NCI-H748 (cell line): ENCODE results near the gene CUTA.

ENCODE experiments used
- DNase-seq: peaks from one replicate; lab custom pipeline; 2025; ENCODE audit not compliant: unreplicated experiment; lab: John Stamatoyannopoulos, UW

CUTA gene, protein sequence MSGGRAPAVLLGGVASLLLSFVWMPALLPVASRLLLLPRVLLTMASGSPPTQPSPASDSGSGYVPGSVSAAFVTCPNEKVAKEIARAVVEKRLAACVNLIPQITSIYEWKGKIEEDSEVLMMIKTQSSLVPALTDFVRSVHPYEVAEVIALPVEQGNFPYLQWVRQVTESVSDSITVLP

DNA sequence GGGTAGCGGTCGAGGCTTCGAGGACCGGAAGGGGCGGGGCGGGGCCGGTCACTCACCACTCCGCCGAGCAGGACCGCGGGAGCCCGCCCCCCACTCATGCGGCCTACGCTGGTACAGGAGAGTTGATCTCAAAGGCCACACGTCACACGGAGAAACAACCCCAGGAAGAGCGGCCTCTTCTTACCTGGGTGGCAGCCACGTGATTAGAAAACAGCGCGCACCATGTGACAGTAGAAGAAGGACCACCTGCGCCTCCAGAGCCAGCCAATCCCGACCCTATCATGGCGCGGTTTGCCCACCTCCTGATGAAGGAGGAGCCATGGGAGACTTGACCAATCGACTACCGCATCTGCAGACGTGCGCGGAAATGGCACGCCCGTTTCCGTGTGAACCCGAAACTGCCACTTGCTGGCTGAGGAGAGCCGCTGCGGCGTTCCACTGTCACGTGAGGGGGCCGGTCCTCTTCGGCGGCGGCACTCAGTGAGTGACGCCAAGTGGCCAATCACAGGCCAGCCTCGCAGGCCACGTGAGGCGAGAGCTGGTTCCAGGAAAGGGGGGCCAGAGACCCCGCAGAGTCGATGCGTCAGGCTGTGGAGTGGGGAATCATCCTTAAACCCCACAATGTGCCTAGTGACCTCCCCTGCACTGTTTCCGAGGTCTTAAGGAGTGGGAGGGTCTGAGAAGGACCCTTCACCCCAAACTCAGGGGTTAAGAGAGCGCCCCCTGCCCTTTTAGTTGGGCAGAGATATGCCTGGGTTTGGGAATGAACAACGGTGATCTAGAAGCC lies at the start of gene CUTA:
TSS of gene CUTA (minus strand) at position 205 of the 787 bp plus-strand sequence. CDS start at position 98, 107 bp downstream.
- DNase-seq, result peak; percentile 100

DNA sequence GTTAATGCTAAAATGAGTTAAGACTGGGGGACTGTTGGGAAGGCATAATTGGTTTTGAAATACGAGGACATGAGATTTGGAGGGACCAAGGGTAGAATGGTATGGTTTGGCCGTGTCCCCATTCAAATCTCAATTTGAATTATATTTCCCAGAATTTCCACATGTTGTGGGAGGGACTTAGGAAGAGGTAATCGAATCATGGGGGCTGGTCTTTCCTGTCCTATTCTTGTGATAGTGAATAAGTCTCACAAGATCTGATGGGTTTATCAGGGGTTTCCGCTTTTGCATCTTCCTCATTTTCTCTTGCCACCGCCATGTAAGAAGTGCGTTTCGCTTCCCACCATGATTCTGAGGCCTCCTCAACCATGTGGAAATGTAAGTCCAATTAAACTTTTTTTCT lies 49.2 kb upstream of the CUTA start:
- no peak for DNase-seq

DNA sequence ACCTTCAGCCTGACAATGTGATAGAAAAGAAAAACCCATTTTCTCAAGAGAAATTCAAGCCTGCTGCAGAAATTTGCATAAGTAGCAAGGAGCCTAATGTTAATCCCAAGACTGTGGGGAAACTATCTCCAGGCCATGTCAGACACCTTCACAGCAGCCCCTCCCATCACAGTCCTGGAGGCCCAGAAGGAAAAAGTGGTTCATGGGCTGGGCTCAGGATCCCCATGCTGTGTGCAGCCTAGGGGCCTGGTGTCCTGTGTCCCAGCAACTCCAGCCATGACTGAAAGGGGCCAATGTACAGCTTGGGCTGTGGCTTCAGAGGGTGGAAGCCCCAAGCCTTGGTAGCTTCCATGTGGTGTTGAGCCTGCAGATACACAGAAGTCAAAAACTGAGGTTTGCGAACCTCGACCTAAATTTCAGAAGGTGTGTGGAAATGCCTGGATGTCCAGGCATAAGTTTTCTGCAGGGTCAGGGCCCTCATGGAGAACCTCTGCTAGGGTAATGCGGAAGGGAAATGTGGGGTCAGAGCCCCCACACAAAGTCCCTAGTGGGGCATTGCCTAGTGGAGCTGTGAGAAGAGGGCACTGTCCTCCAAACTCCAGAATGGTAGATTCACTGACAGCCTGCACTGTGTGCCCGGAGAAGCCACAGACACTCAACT lies 48.3 kb upstream of the CUTA start:
- DNase-seq, result no peak

DNA sequence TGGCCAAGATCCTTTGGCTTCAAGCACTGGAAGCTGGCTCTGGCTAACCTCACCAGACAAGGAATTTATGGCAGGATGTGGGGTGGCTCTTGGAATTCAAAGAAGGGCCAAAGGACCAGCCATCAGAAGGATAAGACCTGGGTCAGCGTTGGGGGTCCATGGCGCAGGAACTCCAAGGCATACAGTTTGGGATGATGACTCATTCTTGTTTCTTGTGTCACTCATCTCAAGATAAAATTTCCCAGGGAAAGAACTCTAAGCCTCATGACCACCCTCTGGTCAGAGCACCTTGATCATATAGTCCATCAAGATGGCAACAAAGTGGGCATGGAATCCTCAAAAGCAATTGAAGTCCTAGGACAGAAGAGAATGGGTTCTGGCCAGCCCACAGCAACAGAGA lies 41.3 kb upstream of the CUTA start:
- no peak for DNase-seq

DNA sequence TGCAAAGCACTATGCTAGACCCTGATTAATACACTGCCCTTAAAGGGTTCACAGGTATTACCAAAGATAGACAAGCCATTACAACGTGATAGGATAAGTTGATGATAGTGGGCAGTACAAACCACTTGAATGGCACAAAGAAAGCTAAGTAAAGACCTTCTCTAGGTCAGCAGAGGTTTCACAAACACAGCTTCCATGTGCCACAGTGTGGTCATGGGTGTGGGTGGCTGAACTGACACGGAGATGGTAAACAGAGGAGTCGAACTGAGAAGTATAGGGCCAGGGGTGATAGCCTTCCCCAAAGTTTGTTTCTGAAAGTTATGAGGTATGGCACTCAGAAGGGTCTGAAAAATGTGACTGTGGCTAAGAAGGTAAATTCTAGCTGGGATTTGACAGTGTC lies 40.8 kb upstream of the CUTA start:
- DNase-seq, result no peak

DNA sequence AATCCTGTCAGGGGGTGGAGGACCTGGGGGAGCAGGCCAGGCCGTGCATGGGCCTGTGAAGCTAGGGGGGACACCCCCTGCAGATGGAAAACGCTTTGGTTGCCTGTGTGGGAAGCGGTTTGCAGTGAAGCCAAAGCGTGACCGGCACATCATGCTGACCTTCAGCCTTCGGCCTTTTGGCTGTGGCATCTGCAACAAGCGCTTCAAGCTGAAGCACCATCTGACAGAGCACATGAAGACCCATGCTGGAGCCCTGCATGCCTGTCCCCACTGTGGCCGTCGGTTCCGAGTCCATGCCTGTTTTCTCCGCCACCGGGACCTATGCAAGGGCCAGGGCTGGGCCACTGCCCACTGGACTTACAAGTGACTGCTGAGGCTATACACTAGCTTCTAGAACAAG lies 38.2 kb upstream of the CUTA start:
- no peak for DNase-seq

DNA sequence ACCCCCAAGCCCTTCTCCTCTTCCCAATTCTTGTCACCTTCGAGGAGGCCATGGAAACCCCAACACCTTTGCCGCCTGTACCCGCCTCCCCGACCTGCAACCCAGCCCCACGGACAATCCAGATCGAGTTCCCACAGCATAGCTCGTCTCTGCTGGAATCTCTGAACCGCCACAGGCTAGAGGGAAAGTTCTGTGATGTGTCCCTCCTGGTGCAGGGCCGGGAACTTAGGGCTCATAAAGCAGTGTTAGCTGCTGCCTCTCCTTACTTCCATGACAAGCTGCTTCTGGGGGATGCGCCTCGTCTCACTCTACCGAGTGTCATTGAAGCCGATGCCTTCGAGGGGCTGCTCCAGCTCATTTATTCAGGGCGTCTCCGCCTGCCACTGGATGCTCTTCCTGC lies 37.1 kb upstream of the CUTA start:
- DNase-seq, result no peak

DNA sequence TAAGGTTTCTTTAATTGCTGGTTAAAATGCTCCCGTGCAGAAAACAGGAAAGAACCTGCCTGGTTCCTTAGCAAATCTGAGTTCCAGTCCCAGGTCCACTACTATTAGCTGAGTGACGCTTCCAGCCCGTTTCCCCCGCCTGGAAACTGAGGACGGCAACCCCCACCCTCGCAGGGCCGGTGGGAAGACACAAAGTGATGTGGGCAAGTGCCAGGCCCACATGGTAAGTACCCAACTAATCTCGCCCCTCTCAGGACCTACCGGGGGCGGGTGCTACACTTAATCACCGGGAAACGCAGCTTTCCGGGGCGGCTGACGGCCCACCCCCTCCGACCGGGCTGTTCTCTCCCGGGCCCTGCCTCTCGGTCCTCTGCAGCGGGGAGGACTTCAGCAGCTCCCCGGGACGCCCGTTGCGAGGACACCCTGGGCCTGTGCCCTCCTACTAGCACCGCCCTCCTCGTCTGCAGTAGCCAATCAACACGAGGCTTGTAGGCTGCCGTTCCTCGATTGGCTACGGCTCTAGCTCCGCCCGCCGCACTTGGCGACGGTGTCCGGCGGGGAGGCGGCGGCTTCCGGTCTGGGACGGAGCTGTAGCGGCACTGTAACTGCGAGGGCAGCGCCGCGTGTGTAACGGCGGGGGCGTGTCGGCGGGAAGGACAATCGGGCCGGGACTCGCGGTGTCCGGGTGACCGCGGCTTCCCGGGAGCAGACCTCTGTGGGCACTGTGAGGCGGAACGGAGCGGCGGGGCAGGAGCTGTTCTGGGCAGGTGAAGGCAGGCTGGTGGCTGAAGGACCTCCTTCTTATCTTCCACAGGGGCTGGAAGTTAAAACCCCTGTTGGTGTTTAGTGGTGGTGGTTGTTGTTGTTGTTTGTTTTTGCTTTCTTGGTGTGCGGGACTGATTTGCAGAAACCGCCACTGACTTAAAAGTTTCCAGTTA lies 36.4 kb upstream of the CUTA start, which contains the start of gene ZBTB9:
TSS of gene ZBTB9 (plus strand) at position 568 of the 938 bp plus-strand sequence. CDS start 525 bp downstream, outside the sequence.
- peak; percentile 99 for DNase-seq

DNA sequence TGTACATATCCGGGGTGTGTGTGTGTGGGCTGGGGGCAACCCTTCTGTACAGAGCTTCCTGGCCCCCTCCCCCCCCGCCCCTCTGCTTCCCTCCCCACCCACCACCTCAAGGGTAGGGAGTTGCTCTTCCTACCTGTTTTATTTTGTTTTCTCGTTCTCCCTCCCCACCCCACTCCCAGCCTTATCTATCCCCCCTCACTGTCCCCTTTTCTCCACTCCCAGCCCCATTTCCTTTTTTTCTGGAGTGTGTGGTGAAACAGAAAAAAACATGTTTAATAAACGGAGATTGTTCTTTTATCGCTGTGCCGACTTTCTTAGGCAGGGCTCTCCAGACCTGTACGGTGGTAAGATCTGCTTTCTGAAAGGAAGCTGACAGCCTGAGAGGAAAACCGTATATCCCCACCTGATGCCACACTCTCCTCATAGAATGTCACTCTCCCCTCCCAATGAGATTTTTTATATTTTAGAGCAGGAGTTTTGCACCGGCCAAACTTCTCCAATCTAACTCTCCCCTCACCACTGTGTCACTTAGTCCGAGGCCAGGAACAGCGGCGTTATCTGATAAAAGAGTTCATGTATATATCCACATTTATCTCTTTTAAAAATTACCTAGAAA lies 35.6 kb upstream of the CUTA start:
- DNase-seq, result peak; percentile 24

DNA sequence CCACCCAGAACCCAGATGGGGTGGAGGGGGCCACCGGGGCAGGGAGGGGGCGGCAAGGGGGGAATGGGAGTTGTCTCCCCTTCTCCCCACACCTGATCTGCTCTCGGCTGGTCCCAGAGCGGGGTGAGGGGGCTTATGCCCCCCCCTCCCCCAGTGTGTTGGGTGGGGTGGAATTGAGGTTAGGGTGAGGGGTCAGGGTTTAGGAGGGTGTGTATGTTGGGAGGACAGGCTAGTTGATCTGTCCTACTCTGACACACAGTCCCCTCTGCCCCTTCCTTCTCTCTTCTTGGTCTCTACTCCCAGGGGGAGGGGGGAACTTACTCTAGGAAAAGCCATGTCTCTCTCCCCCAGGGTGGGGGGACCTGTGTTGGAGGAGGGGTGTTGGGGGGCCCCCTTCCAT lies 34.6 kb upstream of the CUTA start:
- DNase-seq, result no peak

DNA sequence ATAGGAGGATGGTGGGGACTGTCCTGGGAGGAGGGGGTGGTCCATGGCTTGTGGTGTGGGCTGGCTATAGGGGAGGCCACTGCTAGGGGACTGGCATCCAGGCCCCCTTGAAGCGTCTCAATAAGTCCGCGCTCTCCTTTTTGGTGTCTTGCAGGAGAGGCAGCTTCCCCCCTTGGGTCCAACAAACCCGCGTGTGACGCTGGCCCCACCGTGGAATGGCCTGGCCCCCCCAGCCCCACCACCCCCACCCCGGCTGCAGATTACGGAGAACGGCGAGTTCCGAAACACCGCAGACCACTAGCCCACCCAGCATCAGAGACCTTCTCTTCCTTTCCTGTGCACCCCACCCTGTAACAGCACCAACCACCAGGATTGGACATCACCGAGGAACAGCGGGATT lies 33.7 kb upstream of the CUTA start:
- no peak for DNase-seq

DNA sequence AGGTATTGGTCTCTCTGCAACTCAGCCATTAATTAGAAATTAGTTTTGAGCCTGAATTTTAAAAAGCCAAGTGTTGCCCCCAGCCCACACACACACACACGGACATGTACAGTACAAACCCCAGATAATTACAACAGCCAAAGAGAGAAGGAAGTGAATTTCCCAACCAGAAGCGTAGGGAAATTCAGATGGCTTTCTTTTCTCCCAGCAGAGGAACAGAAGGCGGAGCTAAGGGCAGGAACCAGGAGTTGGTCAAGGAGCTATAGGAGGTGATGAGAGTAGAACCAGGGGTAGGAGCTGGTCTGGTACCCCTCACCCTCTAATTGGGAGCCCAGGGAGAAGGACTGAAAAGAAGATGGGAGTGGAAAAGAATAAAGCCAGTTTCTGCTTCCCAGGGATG lies 32.5 kb upstream of the CUTA start:
- no peak for DNase-seq

DNA sequence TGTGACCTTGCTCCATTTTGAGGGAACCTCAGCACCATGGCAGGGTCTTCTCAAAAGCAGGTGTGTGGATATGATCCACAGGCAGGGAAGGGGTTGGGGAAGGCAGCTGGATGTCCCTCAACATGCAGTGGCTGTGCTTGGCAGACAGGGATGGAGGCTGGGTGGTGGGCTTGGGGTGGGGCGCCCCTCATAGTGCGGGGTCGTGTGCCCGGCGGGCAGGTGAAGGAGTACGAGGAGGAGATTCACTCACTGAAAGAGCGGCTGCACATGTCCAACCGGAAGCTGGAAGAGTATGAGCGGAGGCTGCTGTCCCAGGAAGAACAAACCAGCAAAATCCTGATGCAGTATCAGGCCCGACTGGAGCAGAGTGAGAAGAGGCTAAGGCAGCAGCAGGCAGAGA lies 28.4 kb upstream of the CUTA start:
- no peak for DNase-seq

DNA sequence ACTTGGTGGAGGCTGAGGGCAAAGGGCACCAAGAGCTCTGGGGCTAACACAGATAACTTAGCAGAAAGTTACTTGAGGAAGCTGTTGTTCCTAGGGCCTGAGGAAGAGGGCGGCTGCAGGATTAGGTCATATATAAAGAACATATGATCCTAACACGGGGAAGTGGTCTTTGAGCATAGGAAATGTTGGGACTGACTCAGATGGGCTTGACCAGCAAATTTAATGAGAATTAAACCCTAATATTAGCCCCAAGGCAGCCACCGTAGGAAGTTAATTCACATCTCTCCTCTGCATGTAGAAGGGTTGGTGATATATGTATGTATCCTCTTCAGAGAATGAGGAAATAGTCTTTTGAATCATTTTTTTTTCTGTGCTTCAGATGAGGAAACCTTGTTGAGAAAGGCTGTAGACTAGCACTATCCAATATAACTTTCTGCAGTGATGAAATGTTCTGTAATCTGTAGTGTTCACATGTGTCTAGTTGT lies 27.3 kb upstream of the CUTA start:
- DNase-seq, result no peak

DNA sequence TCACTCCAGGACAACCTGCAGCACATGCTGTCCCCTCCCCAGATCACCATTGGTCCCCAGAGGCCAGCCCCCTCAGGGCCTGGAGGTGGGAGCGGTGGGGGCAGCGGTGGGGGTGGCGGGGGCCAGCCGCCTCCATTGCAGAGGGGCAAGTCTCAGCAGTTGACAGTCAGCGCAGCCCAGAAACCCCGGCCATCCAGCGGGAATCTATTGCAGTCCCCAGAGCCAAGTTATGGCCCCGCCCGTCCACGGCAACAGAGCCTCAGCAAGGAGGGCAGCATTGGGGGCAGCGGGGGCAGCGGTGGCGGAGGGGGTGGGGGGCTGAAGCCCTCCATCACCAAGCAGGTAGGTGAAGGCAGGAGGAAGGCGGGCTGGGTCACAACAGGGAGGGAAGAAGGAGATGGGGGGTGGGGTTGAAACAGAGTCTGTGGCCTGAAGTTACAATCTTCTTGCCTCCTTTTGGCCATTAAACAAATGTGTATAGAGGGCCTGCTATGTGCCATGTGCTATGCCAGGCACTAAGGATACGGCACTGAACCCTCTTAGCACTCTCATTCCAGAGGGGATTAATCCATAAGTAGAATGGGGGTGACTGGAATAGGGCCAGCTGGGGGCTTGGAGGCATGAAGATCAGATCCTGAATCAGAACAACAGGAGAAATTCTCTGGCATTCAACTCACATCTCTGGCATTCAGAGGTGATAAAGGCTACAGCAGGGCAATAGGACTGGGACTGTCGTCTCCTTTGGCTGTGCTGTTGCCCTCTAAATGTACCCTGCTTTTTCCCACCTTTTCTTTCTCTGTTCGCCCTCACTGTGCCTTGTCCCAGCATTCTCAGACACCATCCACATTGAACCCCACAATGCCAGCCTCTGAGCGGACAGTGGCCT lies 26.0 kb upstream of the CUTA start:
- no peak for DNase-seq

DNA sequence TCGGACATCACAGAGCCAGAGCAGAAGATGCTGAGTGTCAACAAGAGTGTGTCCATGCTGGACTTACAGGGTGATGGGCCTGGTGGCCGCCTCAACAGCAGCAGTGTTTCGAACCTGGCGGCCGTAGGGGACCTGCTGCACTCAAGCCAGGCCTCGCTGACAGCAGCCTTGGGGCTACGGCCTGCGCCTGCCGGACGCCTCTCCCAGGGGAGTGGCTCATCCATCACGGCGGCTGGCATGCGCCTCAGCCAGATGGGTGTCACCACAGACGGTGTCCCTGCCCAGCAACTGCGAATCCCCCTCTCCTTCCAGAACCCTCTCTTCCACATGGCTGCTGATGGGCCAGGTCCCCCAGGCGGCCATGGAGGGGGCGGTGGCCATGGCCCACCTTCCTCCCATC lies 25.1 kb upstream of the CUTA start:
- DNase-seq, result no peak

DNA sequence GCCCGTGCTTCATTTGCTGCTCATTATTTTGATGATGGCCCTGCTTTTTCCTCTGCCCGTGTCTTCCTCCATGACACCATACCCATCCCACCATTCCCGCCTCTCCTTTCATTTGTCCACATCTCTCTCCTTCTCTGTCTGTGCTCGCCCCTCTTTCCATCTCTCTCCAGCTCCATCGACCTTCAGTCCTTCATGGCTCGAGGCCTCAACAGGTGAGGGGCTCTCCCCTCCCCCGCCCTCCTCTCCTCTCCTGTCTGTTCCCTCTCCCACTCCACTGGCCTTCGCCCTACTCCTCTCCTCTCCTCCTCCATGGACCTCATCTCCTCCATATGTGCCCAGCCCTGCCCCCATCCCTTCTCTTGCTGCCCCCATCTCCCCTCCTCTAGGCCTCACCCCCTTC lies 24.4 kb upstream of the CUTA start:
- DNase-seq, result no peak

DNA sequence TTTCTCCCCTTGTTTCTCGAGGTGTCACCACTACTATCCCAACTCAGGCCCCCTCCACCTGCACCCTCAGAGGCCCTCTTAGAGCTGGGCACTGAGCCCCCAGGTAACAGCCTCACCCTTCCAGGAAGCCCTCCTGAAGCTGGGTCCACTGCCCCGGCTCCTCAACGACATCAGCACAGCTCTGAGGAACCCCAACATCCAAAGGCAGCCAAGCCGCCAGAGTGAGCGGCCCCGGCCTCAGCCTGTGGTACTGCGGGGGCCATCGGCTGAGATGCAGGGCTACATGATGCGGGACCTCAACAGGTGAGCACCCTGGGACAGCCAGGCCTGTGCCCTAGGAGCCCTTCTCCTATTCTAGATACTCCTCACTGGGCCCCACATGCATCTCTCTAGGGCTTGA lies 23.6 kb upstream of the CUTA start:
- DNase-seq, result no peak

DNA sequence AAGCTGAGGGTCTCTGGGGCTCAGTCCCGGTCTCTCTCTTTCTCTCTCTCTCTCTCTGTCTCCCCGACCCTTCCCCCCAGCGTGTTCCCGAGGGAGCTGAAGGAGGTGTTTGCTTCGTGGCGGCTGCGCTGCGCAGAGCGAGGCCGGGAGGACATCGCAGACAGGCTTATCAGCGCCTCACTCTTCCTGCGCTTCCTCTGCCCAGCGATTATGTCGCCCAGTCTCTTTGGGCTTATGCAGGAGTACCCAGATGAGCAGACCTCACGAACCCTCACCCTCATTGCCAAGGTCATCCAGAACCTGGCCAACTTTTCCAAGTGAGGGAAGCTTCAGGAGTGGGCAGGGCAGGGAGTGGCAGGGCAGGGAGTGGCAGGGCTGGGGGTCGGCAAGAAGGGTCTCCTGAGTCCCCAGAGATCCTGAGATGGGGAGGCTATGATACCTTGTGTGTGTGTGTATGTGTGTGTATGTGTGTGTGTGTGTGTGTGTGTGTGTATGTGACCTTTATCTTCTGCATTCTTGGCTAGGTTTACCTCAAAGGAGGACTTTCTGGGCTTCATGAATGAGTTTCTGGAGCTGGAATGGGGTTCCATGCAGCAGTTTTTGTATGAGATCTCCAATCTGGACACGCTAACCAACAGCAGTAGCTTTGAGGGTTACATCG lies 22.9 kb upstream of the CUTA start:
- no peak for DNase-seq
